ENCODE measurements around the gene SMURF1. TPM values are rescaled to one million over a fixed set of nuclear protein-coding genes. Genes with fewer than 3 reads are reported as not detected.
A peak's percentile ranks its signal among the peaks of the same experiment; 100 is the strongest.

The SMURF1 gene
- total RNA-seq, 4 donors from 2014 or later = 26.9 to 74.9 (median 30.2) TPM

DNA sequence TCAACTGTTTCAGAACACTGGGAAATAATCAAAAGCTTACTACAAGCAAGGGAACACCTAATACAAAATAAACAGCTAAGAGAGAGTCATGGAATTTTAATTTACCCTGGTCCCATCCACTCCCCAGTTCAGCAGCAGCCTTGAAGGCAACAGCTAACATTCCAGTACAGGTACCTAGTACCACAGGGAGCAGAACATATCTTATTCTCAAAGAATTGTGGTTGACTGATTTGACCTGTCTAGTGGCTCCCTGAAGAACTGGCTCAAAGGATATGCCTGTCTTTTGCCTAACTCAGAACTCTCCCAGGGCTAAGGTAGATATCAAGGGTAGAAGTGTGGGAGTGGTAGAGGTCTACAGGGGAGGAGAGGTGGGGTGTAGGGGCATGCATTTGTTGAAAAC is 32.3 kb downstream of the SMURF1 start:
- no peaks in the 10 kb centered on the region for H3K27me3 ChIP-seq
- peak overlapping the region; percentile 5 for H3K27ac ChIP-seq
- no peaks in the 10 kb centered on the region for H3K9me3 ChIP-seq
- H3K4me3 ChIP-seq = no peak overlapping the region
- H3K36me3 ChIP-seq = no peaks in the 10 kb centered on the region
- TF ChIP-seq, protein P1, sequence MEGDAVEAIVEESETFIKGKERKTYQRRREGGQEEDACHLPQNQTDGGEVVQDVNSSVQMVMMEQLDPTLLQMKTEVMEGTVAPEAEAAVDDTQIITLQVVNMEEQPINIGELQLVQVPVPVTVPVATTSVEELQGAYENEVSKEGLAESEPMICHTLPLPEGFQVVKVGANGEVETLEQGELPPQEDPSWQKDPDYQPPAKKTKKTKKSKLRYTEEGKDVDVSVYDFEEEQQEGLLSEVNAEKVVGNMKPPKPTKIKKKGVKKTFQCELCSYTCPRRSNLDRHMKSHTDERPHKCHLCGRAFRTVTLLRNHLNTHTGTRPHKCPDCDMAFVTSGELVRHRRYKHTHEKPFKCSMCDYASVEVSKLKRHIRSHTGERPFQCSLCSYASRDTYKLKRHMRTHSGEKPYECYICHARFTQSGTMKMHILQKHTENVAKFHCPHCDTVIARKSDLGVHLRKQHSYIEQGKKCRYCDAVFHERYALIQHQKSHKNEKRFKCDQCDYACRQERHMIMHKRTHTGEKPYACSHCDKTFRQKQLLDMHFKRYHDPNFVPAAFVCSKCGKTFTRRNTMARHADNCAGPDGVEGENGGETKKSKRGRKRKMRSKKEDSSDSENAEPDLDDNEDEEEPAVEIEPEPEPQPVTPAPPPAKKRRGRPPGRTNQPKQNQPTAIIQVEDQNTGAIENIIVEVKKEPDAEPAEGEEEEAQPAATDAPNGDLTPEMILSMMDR (IDR thresholded peaks at IDR 0.05) = no peak
- TF ChIP-seq EP300 (IDR thresholded peaks at IDR 0.05) = no peak
- TF ChIP-seq POLR2AphosphoS5 (IDR thresholded peaks at IDR 0.05) = no peak
- no peak for TF ChIP-seq POLR2A (IDR thresholded peaks at IDR 0.05)
- H3K4me1 ChIP-seq = peaks cover 51% of the 10 kb centered on the region
- no peak for DNase-seq (ENCODE audit: low spot score in 2 of 2)

DNA sequence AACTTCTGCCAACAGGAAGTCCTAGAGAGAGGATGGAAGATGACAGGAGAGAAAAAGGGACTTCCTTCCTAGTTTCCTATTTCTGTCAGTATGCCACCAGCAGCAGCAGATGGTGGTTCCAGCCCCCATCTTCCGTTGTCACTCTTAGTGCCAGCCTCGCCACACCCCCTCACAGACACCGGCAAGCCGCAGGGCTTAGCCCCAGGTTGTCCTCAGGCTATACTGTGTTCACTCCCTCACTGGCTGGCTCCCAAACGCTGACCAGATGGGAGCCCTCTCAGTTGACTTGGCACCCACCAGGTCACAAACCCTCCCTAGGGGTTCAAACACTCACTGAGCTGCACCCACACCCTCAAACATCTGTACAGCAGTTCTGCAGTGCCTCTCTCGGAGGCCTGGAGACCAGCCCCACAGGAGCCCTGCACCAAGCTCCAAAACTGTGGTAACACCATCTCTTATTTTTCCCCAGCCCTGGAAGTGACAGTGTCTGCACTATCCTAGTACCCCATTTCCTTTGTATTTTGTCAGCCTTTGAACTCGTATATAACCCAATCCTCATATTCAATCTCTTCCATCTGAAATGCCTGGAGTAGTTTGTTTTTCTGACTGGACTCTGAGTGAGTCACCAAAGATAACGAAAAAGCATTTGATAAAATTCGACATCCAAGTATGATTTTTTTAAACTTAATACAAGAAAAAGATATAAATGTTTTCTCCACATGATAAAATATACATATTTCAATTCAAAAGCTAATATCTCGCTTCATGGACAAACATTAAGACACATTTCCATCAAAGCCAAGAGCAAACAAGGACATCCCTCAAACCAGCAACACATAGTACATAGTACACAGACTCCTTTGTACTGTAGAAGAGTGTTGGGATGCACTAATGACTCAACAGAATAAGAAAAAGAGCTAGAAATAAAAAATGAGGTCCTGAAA is 34.5 kb downstream of the SMURF1 start:
- no peak overlapping the region for H3K4me3 ChIP-seq
- no peaks in the 10 kb centered on the region for H3K36me3 ChIP-seq
- no peaks in the 10 kb centered on the region for H3K27me3 ChIP-seq
- no peaks in the 10 kb centered on the region for H3K9me3 ChIP-seq
- no peak for DNase-seq (ENCODE audit: low spot score in 2 of 2)
- peaks cover 62% of the 10 kb centered on the region for H3K4me1 ChIP-seq
- 37% methylated on average over 10 of the region's 10 CpGs for WGBS
- TF ChIP-seq, protein P1 (IDR thresholded peaks at IDR 0.05) = no peak
- no peak for TF ChIP-seq POLR2A (IDR thresholded peaks at IDR 0.05)
- TF ChIP-seq EP300 (IDR thresholded peaks at IDR 0.05) = no peak
- TF ChIP-seq POLR2AphosphoS5 (IDR thresholded peaks at IDR 0.05) = no peak
- peak overlapping the region; percentile 4 for H3K27ac ChIP-seq

DNA sequence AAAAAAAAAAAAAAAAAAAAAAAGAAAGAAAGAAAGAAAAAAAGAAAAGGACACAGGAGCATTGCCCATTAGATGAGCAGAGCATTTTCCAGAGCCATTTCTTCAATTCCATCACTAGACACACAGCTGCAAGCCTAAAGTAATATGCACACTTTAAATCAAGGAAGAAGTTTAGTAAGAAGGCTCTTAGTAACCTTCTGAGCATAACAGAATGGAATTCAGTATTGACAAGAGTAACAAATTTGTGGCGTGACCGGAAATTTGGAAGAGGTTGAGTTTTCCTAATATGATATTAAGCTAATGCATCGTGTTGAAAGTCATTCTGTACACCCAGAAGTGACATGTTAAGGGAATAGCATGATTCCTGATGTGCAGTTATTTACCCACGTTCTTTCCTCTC is 35.3 kb downstream of the SMURF1 start:
- no peaks in the 10 kb centered on the region for H3K36me3 ChIP-seq
- peak overlapping the region; percentile 4 for H3K27ac ChIP-seq
- TF ChIP-seq POLR2AphosphoS5 (IDR thresholded peaks at IDR 0.05) (no peak), POLR2A (IDR thresholded peaks at IDR 0.05) (no peak), EP300 (IDR thresholded peaks at IDR 0.05) (no peak)
- TF ChIP-seq, protein P1 (IDR thresholded peaks at IDR 0.05) = no peak
- no peaks in the 10 kb centered on the region for H3K9me3 ChIP-seq
- 34% methylated on average over 4 of the region's 4 CpGs for WGBS
- DNase-seq (ENCODE audit: low spot score in 2 of 2) = no peak
- peaks cover 65% of the 10 kb centered on the region for H3K4me1 ChIP-seq
- no peak overlapping the region for H3K4me3 ChIP-seq
- H3K27me3 ChIP-seq = no peaks in the 10 kb centered on the region

DNA sequence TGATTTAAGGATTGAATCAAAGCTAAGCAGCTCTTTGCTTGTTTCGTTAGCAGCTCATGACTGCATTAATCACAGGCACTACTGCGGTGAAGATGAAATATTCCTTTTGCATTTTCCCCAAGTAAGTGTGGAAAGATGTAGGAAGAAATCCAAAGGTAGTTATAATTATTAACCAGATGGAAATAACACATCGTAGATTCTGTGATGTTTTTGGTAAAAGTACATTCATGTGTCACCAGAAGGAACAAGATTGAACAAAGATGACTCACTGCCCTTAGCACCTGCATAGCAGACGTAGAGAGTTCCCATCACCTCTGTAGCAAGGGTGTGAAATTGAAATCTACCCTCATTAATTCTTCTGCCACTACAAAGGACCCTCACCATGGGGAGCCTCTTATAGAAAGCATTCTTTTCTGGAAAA is 37.1 kb downstream of the SMURF1 start:
- DNase-seq (ENCODE audit: low spot score in 2 of 2) = no peak
- Histone ChIP-seq H3K27me3 (no peaks in the 10 kb centered on the region), H3K27ac (peak overlapping the region; percentile 16), H3K4me3 (no peak overlapping the region), H3K36me3 (no peaks in the 10 kb centered on the region), H3K9me3 (no peaks in the 10 kb centered on the region), H3K4me1 (peaks cover 64% of the 10 kb centered on the region)
- TF ChIP-seq POLR2A (IDR thresholded peaks at IDR 0.05) (no peak), EP300 (IDR thresholded peaks at IDR 0.05) (no peak), POLR2AphosphoS5 (IDR thresholded peaks at IDR 0.05) (no peak)
- TF ChIP-seq, protein P1 (IDR thresholded peaks at IDR 0.05) = no peak
- 41% methylated on average over 4 of the region's 4 CpGs for WGBS

DNA sequence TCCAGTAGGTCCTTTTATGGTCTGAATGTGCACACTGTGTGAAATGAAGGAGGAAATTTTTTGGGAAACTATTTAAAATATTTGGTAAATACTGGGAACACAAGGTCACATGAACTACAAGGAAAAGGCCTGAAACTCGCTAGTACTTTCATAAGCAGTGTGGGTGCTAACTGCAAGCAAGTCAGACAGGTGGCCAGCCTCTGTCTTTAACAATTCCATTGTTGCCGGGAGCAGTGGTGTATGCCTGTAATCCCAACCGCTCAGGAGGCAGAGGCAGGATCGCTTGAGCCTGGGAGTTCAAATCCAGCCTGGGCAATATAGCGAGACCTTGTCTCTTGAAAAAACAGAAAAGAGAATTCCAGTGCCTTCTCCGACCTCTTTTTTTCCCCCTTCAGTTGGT is 37.5 kb downstream of the SMURF1 start:
- no peaks in the 10 kb centered on the region for H3K27me3 ChIP-seq
- H3K9me3 ChIP-seq = no peaks in the 10 kb centered on the region
- no peak for DNase-seq (ENCODE audit: low spot score in 2 of 2)
- H3K4me3 ChIP-seq = no peak overlapping the region
- peak overlapping the region; percentile 16 for H3K27ac ChIP-seq
- WGBS = 76% methylated on average over 6 of the region's 6 CpGs
- H3K36me3 ChIP-seq = no peaks in the 10 kb centered on the region
- no peak for TF ChIP-seq POLR2A (IDR thresholded peaks at IDR 0.05)
- no peak for TF ChIP-seq EP300 (IDR thresholded peaks at IDR 0.05)
- TF ChIP-seq, protein P1 (IDR thresholded peaks at IDR 0.05) = no peak
- no peak for TF ChIP-seq POLR2AphosphoS5 (IDR thresholded peaks at IDR 0.05)
- peaks cover 59% of the 10 kb centered on the region for H3K4me1 ChIP-seq

All from suprapubic skin (tissue), 4 donors.